ENCODE data around the gene ITGA2B.

The ITGA2B gene

DNA sequence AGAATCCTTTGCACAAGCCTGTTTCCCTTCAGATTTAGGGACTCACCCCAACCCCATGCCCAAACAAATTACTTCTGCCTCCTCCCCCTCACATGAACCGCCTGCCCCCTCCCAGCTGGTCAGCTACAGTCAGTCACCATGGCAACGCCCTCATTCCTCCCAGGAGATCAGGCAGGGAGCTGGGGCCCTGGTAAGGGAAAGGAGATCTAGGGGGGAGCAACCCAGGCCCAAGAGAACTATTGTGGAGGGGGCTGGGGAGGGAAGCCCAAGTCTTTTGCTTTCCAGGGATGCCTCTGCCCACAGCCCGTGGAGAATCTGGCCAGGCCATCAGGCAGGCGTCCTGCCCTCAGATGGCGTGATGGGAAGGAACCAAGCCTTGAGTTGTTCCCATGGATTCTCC is 28.6 kb downstream of the ITGA2B start:
- TF ChIP-seq, protein P1, sequence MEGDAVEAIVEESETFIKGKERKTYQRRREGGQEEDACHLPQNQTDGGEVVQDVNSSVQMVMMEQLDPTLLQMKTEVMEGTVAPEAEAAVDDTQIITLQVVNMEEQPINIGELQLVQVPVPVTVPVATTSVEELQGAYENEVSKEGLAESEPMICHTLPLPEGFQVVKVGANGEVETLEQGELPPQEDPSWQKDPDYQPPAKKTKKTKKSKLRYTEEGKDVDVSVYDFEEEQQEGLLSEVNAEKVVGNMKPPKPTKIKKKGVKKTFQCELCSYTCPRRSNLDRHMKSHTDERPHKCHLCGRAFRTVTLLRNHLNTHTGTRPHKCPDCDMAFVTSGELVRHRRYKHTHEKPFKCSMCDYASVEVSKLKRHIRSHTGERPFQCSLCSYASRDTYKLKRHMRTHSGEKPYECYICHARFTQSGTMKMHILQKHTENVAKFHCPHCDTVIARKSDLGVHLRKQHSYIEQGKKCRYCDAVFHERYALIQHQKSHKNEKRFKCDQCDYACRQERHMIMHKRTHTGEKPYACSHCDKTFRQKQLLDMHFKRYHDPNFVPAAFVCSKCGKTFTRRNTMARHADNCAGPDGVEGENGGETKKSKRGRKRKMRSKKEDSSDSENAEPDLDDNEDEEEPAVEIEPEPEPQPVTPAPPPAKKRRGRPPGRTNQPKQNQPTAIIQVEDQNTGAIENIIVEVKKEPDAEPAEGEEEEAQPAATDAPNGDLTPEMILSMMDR (IDR thresholded peaks at IDR 0.05; ENCODE audit: low read depth, low read length, missing control alignments) = no peak
- DNase-seq (ENCODE audit: extremely low read depth, low read depth) = no peak
- no peak overlapping the region for H3K4me3 ChIP-seq (replicated peaks; ENCODE audit: low read depth, low read length)

- no peak overlapping the region for H3K4me3 ChIP-seq (replicated peaks; ENCODE audit: low read depth, low read length)
- DNase-seq (ENCODE audit: extremely low read depth, low read depth) = no peak
- TF ChIP-seq, protein P1 (IDR thresholded peaks at IDR 0.05; ENCODE audit: low read depth, low read length, missing control alignments) = no peak
These were observed 29.3 kb downstream of the ITGA2B start for GRCh38 chr17:44360144-44360533.

DNA sequence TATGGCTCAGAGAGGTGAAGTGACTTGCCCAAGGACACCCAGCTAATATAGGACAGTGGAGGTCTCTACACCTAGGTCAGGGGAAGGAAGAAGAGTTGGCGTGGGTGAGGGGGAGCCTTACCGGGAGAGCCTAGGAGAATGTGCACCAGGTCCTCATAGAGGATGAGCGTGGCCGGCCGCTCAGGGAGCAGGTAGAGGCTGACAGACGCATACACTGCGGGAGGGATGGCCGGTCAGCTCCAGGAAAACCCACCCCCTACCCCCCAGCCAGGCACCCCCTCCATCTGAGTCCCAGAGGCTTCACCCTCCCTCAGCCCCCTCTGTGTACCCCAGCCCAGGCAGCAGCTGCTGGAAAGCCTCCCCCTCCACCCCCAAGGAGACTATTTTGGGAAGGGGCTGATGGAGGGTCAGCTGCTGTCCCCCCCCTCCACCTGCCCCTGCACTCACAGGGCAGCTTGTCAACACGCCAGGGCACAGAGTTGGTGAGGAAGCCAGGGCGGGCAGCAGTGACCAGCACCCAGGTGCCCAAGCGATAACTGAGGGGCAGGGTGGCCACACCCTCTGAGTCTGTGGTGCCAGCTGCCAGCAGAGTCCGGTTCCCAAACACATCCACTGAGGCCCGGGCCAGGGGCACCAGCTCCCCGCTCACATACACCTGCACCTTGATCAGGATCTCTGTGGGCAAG is 29.8 kb downstream of the ITGA2B start:
- TF ChIP-seq, protein P1 (IDR thresholded peaks at IDR 0.05; ENCODE audit: low read depth, low read length, missing control alignments) = no peak
- H3K4me3 ChIP-seq (replicated peaks; ENCODE audit: low read depth, low read length) = no peak overlapping the region
- no peak for DNase-seq (ENCODE audit: extremely low read depth, low read depth)

GRCh38 chr17:44359006-44359405 is 30.4 kb downstream of the ITGA2B start:
- TF ChIP-seq, protein P1 (IDR thresholded peaks at IDR 0.05; ENCODE audit: low read depth, low read length, missing control alignments) = no peak
- H3K4me3 ChIP-seq (replicated peaks; ENCODE audit: low read depth, low read length) = no peak overlapping the region
- DNase-seq (ENCODE audit: extremely low read depth, low read depth) = no peak

DNA sequence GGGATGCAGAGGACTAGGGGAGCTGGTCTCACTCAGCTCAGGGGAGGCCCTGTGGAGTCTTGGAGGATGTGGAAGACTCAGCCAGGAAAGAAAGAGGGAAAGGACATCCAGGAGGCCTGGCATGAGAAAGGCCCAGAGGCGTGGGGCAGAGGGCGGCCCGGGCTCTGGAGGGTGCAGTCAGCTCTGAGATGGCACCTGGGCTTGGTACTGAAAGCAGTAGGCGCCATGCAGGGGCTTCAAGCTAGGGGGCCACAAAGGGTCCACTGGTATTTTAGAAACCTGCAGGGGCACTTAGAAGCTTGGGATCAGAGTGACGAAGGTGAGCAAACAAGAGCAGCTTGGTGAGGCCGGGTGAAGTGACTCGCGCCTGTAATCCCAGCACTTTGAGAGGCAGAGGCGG is 31.4 kb downstream of the ITGA2B start:
- H3K4me3 ChIP-seq (replicated peaks; ENCODE audit: low read depth, low read length) = no peak overlapping the region
- no peak for DNase-seq (ENCODE audit: extremely low read depth, low read depth)
- TF ChIP-seq, protein P1 (IDR thresholded peaks at IDR 0.05; ENCODE audit: low read depth, low read length, missing control alignments) = no peak

GRCh38 chr17:44356241-44356640 is 33.2 kb downstream of the ITGA2B start:
- TF ChIP-seq, protein P1 (IDR thresholded peaks at IDR 0.05; ENCODE audit: low read depth, low read length, missing control alignments) = no peak
- DNase-seq (ENCODE audit: extremely low read depth, low read depth) = no peak
- H3K4me3 ChIP-seq (replicated peaks; ENCODE audit: low read depth, low read length) = no peak overlapping the region

DNA sequence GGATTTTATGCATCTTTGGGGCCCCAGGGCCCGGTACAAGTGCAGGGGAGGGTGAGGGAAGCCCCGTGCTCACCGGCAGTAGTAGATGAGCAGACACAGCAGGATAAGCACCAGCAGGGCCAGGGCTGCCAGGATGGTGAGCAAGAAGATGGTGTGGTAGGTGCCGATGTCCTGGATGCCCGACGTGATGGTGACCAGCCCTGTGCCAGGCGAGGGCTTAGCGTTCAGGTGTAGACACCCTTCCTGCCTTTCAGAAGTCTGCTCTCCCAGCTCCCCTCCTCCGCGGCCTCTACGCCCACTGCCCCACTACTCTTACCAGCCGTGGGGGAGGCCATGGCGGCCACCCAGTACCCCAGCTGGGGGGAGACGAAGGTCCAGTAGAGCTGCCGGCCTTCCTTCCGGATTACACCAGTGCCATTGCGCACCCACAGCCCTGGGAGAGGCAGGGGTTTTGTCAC is 33.8 kb downstream of the ITGA2B start:
- no peak for DNase-seq (ENCODE audit: extremely low read depth, low read depth)
- H3K4me3 ChIP-seq (replicated peaks; ENCODE audit: low read depth, low read length) = no peak overlapping the region
- TF ChIP-seq, protein P1 (IDR thresholded peaks at IDR 0.05; ENCODE audit: low read depth, low read length, missing control alignments) = no peak
